HEK293 (cell line): ENCODE results near the gene KICS2.

ENCODE experiments used
- CTCF ChIA-PET: fragments of 350-600 bp; formaldehyde crosslinking; extraction: SDS; loops from one replicate; lab custom pipeline; 2021; ENCODE audit warnings: antibody characterized with exemption; lab: Yijun Ruan, JAX
- POLR2A ChIA-PET: fragments of 300-600 bp; formaldehyde crosslinking; extraction: SDS; loops from one replicate; lab custom pipeline; 2020; ENCODE audit warnings: antibody characterized with exemption, inconsistent platforms; lab: Yijun Ruan, JAX
- H3K27ac ChIP-seq: fragments of 200-500 bp; sonication (Bioruptor generic); 2 replicates; pipeline ENCODE4 v1.5.1; 2014; ENCODE audit warnings: low read depth, low read length, control low read depth, inconsistent platforms; ENCODE audit errors: extremely low read depth
- H3K36me3 ChIP-seq, 2 experiments: fragments of 200-500 bp in 1 of 2; sonication (Bioruptor generic) in 1 of 2; 1 replicate in 1 of 2; 2 replicates in 1 of 2; pipeline ENCODE4 v1.5.1; 2014 to 2017; ENCODE audit warnings: inconsistent platforms in 2 of 2, low read length in 2 of 2; ENCODE audit not compliant: control insufficient read depth in 2 of 2, insufficient read depth in 1 of 2
- H3K4me1 ChIP-seq: fragments of 200-500 bp; sonication (Bioruptor generic); 2 replicates; pipeline ENCODE4 v1.5.1; 2014; ENCODE audit warnings: mild to moderate bottlenecking, low read length, inconsistent platforms; ENCODE audit not compliant: control insufficient read depth, insufficient read depth
- H3K4me3 ChIP-seq: 2 replicates; pipeline ENCODE4 v1.5.1; 2011; ENCODE audit warnings: low read depth, mild to moderate bottlenecking, control low read depth, low read length, moderate library complexity
- H3K9me3 ChIP-seq: fragments of 200-500 bp; sonication (Bioruptor generic); 2 replicates; pipeline ENCODE4 v1.5.1; 2014; ENCODE audit warnings: low read depth, low read length, inconsistent platforms; ENCODE audit not compliant: control insufficient read depth, insufficient read depth
- CTCF ChIP-seq: fragments of 450-650 bp; formaldehyde crosslinking; IDR thresholded peaks from 2 replicates; pipeline ENCODE4 v1.5.1; 2016; ENCODE audit warnings: missing biosample characterization, missing genetic modification characterization
- HOXA7 ChIP-seq: sonication (generic); formaldehyde crosslinking; IDR thresholded peaks from 2 replicates; pipeline ENCODE4 v1.8.1; 2022; ENCODE audit warnings: missing genetic modification reagents, borderline replicate concordance
- HOXC10 ChIP-seq: sonication (generic); formaldehyde crosslinking; IDR thresholded peaks from 2 replicates; pipeline ENCODE4 v1.8.1; 2023; ENCODE audit warnings: mild to moderate bottlenecking, missing genetic modification reagents
- KLF17 ChIP-seq: fragments of 450-650 bp; formaldehyde crosslinking; IDR thresholded peaks from 2 replicates; pipeline ENCODE4 v1.5.1; 2016; ENCODE audit warnings: missing biosample characterization, missing genetic modification characterization
- REST ChIP-seq: fragments of 450-650 bp; formaldehyde crosslinking; IDR thresholded peaks from 2 replicates; pipeline ENCODE4 v1.5.1; 2016; ENCODE audit warnings: missing biosample characterization, missing genetic modification characterization
- SALL2 ChIP-seq: fragments of 450-650 bp; formaldehyde crosslinking; IDR thresholded peaks from 2 replicates; pipeline ENCODE4 v1.5.0; 2017; ENCODE audit warnings: missing biosample characterization, mild to moderate bottlenecking, missing genetic modification characterization, borderline replicate concordance
- YY1 ChIP-seq: fragments of 450-650 bp; formaldehyde crosslinking; IDR thresholded peaks from 2 replicates; pipeline ENCODE4 v1.5.1; 2018; ENCODE audit warnings: missing biosample characterization, missing genetic modification characterization
- ZBTB10 ChIP-seq: fragments of 450-650 bp; formaldehyde crosslinking; IDR thresholded peaks from 2 replicates; pipeline ENCODE4 v1.5.1; 2016; ENCODE audit warnings: missing biosample characterization, missing genetic modification characterization
- ZBTB20 ChIP-seq: fragments of 450-650 bp; formaldehyde crosslinking; IDR thresholded peaks from 2 replicates; pipeline ENCODE4 v1.5.1; 2016; ENCODE audit warnings: missing biosample characterization, missing genetic modification characterization
- ZBTB6 ChIP-seq: fragments of 450-650 bp; formaldehyde crosslinking; IDR thresholded peaks from 2 replicates; pipeline ENCODE4 v1.5.1; 2017; ENCODE audit warnings: missing biosample characterization, missing genetic modification characterization
- ZFP41 ChIP-seq: fragments of 450-650 bp; formaldehyde crosslinking; IDR thresholded peaks from 2 replicates; pipeline ENCODE4 v1.5.1; 2016; ENCODE audit warnings: missing biosample characterization, missing genetic modification characterization, borderline replicate concordance
- ZFP69B ChIP-seq: fragments of 450-650 bp; formaldehyde crosslinking; IDR thresholded peaks from 2 replicates; pipeline ENCODE4 v1.5.1; 2016; ENCODE audit warnings: missing biosample characterization, missing genetic modification characterization
- ZIC2 ChIP-seq: fragments of 450-650 bp; formaldehyde crosslinking; IDR thresholded peaks from 2 replicates; pipeline ENCODE4 v1.5.1; 2016; ENCODE audit warnings: missing biosample characterization, missing genetic modification characterization
- ZNF114 ChIP-seq: fragments of 450-650 bp; formaldehyde crosslinking; IDR thresholded peaks from 2 replicates; pipeline ENCODE4 v1.5.0; 2017; ENCODE audit warnings: missing biosample characterization, missing genetic modification characterization
- ZNF140 ChIP-seq: fragments of 450-650 bp; formaldehyde crosslinking; IDR thresholded peaks from 2 replicates; pipeline ENCODE4 v1.5.1; 2016; ENCODE audit warnings: missing biosample characterization, missing genetic modification characterization
- ZNF155 ChIP-seq: fragments of 450-650 bp; formaldehyde crosslinking; IDR thresholded peaks from 2 replicates; pipeline ENCODE4 v1.5.1; 2016; ENCODE audit warnings: missing biosample characterization, missing genetic modification characterization
- ZNF366 ChIP-seq: fragments of 450-650 bp; formaldehyde crosslinking; conservative IDR thresholded peaks from 2 replicates; pipeline ENCODE4 v1.5.1; 2016; ENCODE audit warnings: missing biosample characterization, missing genetic modification characterization
- ZNF404 ChIP-seq: fragments of 450-650 bp; formaldehyde crosslinking; IDR thresholded peaks from 2 replicates; pipeline ENCODE4 v1.5.1; 2017; ENCODE audit warnings: missing biosample characterization, missing genetic modification characterization
- ZNF596 ChIP-seq: fragments of 450-650 bp; IDR thresholded peaks from 2 replicates; pipeline ENCODE4 v1.5.0; 2018; ENCODE audit warnings: missing biosample characterization, mild to moderate bottlenecking, missing genetic modification characterization, moderate library complexity
- ZNF626 ChIP-seq: fragments of 450-650 bp; sonication (Bioruptor Pico); formaldehyde crosslinking; IDR thresholded peaks from 2 replicates; pipeline ENCODE4 v1.5.1; 2018; ENCODE audit warnings: missing biosample characterization, missing genetic modification characterization, inconsistent platforms
- ZNF777 ChIP-seq: fragments of 450-650 bp; formaldehyde crosslinking; IDR thresholded peaks from 2 replicates; pipeline ENCODE4 v1.5.1; 2017; ENCODE audit warnings: missing biosample characterization, missing genetic modification characterization, borderline replicate concordance
- ZNF792 ChIP-seq: fragments of 450-650 bp; formaldehyde crosslinking; IDR thresholded peaks from 2 replicates; pipeline ENCODE4 v1.5.1; 2016; ENCODE audit warnings: missing biosample characterization, missing genetic modification characterization
- ZNF837 ChIP-seq: fragments of 450-650 bp; formaldehyde crosslinking; IDR thresholded peaks from 2 replicates; pipeline ENCODE4 v1.5.1; 2016; ENCODE audit warnings: missing biosample characterization, missing genetic modification characterization
- ZSCAN23 ChIP-seq: fragments of 450-650 bp; formaldehyde crosslinking; IDR thresholded peaks from 2 replicates; pipeline ENCODE4 v1.5.1; 2016; ENCODE audit warnings: missing biosample characterization, missing genetic modification characterization
- ZSCAN30 ChIP-seq: fragments of 450-650 bp; IDR thresholded peaks from 2 replicates; pipeline ENCODE4 v1.5.1; 2018; ENCODE audit warnings: missing biosample characterization, mild to moderate bottlenecking, missing genetic modification characterization, moderate library complexity
- ZSCAN4 ChIP-seq: fragments of 450-650 bp; formaldehyde crosslinking; IDR thresholded peaks from 2 replicates; pipeline ENCODE4 v1.5.1; 2017; ENCODE audit warnings: missing biosample characterization, missing genetic modification characterization

Gene KICS2

GRCh38 chr12:64180951-64181350 is 41.1 kb downstream of the KICS2 start:
- H3K27ac ChIP-seq = no peak overlapping the region
- H3K4me1 ChIP-seq = no peaks in the 10 kb centered on the region
- H3K9me3 ChIP-seq = no peaks in the 10 kb centered on the region
- ChIA-PET CTCF (interaction anchor here (0.6 to 1.9 kb wide), 13 partner anchors 18 to 355 kb away, joined by 3 to 8 read pairs (median 4); no protein-coding TSS in a partner anchor), POLR2A (no interaction called here)
- no peak overlapping the region for H3K4me3 ChIP-seq
- no peaks in the 10 kb centered on the region for H3K36me3 ChIP-seq
- TF ChIP-seq ZBTB10 (tag by site-specific recombination) (no peak), ZNF626 (tag by site-specific recombination) (no peak), ZNF837 (tag by site-specific recombination) (no peak), YY1 (tag by site-specific recombination) (no peak), SALL2 (no peak), REST (tag by site-specific recombination) (no peak), ZFP41 (no peak), ZNF155 (tag by site-specific recombination) (no peak), KLF17 (tag by site-specific recombination) (no peak), ZNF792 (tag by site-specific recombination) (no peak), ZNF366 (no peak), ZNF140 (no peak), ZNF114 (tag by site-specific recombination) (no peak), HOXA7 (CRISPR knock-in tag) (no peak)

- Histone ChIP-seq H3K27ac (no peak overlapping the region), H3K4me3 (no peak overlapping the region), H3K4me1 (no peaks in the 10 kb centered on the region), H3K36me3 (no peaks in the 10 kb centered on the region), H3K9me3 (no peaks in the 10 kb centered on the region)
- CTCF ChIA-PET = interaction anchor here (0.7 kb wide), 1 partner anchor 78 kb away, joined by 8 read pairs; no protein-coding TSS in a partner anchor
- POLR2A ChIA-PET = no interaction called here
- no peak for TF ChIP-seq CTCF (tag by site-specific recombination)
- TF ChIP-seq ZSCAN30 (tag by site-specific recombination) = no peak
- TF ChIP-seq ZNF596 (tag by site-specific recombination) = no peak
- no peak for TF ChIP-seq ZSCAN4
- no peak for TF ChIP-seq HOXC10 (CRISPR knock-in tag)
- no peak for TF ChIP-seq ZBTB20 (tag by site-specific recombination)
- TF ChIP-seq ZNF777 (tag by site-specific recombination) = no peak
- TF ChIP-seq ZIC2 (tag by site-specific recombination) = no peak
- no peak for TF ChIP-seq ZNF404 (tag by site-specific recombination)
- TF ChIP-seq ZFP69B (tag by site-specific recombination) = no peak
- TF ChIP-seq ZBTB6 (tag by site-specific recombination) = no peak
- no peak for TF ChIP-seq ZSCAN23
These were observed 44.0 kb downstream of the KICS2 start for GRCh38 chr12:64178122-64178521.
